K562 treated with DMSO at 1 percent for 24 hours (cell line): ENCODE data around the gene TMEM196. TPM values are rescaled to one million over a fixed set of nuclear protein-coding genes. Genes with fewer than 3 reads are reported as not detected.

Experiments used
- total RNA-seq: library from RNA; unstranded; fragments of 300-600 nt; gene quantifications from 2 replicates; pipeline ENCODE4 v1.2.3, GENCODE V29; 2022; ENCODE audit warnings: low read depth; ENCODE audit not compliant: insufficient read depth

The TMEM196 gene
- not detected in 2 replicates for total RNA-seq

GRCh38 chr7:19772841-19773760 is at the start of gene TMEM196:
Gene TMEM196, minus strand, starts transcription at chr7:19773617. Its CDS starts 921 bp downstream, at chr7:19772696.

GRCh38 chr7:19708397-19709248 is 64.8 kb downstream of the TMEM196 start, which contains the start of gene POLR1F:
Gene POLR1F, minus strand, starts transcription at chr7:19709037. Its CDS starts 21 bp downstream, at chr7:19709016.

Other genes starting within 250 kb of the TMEM196 start
- gene POLR1F, start 64.6 kb downstream of the TMEM196 start, total RNA-seq: 7.2 and 8.1 TPM in 2 replicates